Middle frontal gyrus (tissue), 1 donor: ENCODE results near the gene LHFPL3.

Experiments used
- DNase-seq: peaks from one replicate; pipeline ENCODE4 v3.0.0-alpha.2; 2015; ENCODE audit warnings: low spot score; ENCODE audit errors: extremely low spot score

Gene LHFPL3

GRCh38 chr7:104839842-104840241, 511.4 kb downstream of the LHFPL3 start:
- DNase-seq: no peak

DNA sequence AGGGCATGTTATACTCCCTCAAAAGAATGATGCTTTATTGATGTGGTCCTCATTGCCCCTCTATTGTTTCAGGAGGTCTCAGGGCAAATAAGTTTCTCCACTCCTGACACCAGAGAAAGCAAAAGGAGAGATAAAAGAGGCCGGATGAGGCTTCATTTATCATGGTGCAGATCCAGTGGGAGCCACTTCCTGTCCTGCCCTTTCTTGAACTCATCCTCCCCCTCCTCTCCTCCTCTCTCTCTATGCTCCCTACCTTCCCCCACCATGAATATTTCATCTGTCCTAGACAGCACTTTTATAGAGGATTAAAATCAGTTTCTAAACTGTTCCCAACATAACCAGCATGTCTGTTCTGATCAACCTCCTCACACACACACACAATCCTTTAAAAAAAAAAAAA, 513.4 kb downstream of the LHFPL3 start:
- no peak for DNase-seq

DNA sequence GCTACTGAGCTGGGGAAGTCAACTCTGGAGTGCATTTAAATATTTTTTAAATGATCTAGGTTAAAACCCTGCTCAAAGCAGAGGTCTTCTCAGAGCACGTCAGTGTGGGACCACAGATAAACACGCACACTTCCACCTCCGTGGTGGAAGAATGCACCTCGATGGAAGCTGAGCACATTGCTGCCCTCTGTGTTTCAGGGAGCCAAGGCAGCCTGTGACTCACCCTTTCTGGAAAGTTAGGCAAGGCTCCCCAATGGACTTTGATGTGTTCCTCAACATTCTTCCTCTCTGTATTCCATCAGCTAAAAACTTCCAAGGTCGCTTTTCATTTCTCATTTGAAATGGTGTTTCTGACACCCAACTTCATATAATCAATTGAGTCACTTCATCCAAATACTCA, 514.8 kb downstream of the LHFPL3 start:
- no peak for DNase-seq

GRCh38 chr7:104845557-104845956, 517.2 kb downstream of the LHFPL3 start:
- peak; percentile 31 for DNase-seq

- no peak for DNase-seq
These were observed 518.3 kb downstream of the LHFPL3 start for GRCh38 chr7:104846731-104847130.

GRCh38 chr7:104848138-104848990, 520.0 kb downstream of the LHFPL3 start:
- peak; percentile 65 for DNase-seq

GRCh38 chr7:104850374-104850773, 522.0 kb downstream of the LHFPL3 start:
- no peak for DNase-seq

GRCh38 chr7:104851268-104851667, 522.9 kb downstream of the LHFPL3 start:
- no peak for DNase-seq

- no peak for DNase-seq
These were observed 524.0 kb downstream of the LHFPL3 start for GRCh38 chr7:104852386-104852785.

- DNase-seq: no peak
These were observed 527.5 kb downstream of the LHFPL3 start for GRCh38 chr7:104855861-104856260.

- DNase-seq: no peak
These were observed 529.3 kb downstream of the LHFPL3 start for GRCh38 chr7:104857458-104858425.

DNA sequence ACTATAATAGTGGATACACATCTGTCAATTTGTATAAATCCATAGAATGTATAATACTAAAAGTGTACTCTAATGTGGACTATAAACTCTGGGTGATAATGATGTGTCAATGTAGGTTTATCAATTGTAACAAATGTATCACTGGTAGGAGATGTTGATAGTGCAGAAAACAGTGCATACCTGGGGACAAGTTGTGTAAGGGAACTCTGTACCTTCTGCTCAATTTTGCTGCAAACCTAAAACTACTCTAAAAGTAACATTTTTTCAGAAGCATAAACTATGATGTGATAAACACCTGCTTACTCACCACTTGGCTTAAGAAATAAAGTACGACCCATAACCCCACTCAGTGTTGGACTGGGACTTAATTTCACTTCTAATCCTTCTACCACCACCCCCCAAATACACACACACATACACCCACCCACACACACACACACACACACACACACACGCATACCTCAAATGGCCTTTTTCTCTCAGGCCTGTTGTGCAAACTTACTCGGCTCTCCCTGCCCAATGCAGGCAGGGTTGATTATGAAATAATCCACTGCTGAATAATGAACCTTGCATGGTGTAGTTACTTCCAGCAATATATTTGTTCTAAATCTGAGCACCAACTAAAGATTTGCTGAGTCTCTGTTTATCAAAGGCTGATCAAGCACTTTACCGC, 531.5 kb downstream of the LHFPL3 start:
- no peak for DNase-seq

DNA sequence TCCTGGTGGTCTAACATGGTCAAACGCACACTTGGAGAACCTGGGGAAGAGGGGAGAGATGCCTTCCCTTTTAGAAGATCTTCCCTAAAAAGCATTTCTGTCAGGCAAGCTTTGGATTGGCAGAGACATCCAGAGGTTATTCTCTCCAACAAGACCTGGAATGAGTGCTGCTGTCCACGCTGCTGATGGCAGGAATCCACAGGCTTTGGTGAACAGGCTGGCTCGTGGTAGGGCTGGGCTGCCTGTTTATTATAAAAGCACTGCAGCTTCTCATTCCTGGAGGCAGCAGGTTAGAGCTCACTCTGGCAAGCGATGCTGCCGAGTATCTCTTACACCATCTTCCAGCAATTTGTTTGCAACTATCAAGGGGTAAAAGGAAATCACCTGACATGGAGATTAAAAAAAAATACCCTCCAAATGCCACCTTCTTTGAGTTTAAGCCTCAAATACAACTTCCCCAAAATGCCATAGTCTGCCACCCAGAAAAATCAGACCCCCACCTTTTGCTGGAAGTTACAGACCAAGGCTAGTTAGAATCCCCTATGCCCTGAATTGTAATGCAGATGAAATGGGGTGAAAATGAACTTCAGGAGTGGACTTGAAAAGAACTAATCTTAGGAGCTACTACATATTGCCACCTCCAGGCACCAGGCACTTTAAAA, 533.5 kb downstream of the LHFPL3 start:
- no peak for DNase-seq

DNA sequence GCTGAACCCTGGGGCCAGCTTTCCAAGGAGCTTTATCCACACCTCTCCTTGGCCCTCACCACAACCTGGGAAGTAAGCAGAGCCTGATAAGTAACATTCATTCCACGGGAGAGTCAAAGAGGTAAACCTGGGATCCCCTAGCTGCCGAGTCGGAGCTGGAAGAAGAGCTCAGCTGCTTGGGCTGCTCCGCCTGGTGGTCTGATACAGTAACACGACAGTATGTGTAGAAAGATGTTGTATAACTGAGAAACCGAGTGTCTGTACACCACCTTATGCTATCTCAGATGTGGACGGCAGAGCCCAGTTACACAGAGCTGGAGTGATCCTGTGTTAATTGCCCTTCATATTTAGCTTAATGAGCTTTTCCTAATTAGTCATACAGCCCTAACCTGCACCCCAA, 534.3 kb downstream of the LHFPL3 start:
- DNase-seq: no peak

GRCh38 chr7:104873401-104873800, 545.0 kb downstream of the LHFPL3 start:
- DNase-seq: no peak

DNA sequence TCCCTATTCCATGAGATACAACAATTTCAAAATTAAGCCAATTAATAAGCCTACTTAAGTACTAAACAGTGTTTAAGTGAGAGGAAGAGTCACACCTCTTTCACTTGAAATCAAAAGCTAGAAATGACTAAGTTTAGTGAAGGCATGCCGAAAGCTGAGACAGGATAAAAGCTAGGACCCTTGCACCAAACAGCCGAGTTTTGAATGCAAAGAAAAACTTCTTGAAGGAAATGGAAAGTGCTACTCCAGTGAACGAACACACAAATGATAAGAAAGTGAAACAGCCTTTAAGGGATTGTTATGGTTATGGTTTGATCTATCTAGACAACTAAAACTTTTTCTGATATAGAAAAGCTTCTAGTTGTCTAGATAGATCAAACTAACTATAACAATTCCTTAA, 550.2 kb downstream of the LHFPL3 start:
- no peak for DNase-seq

DNA sequence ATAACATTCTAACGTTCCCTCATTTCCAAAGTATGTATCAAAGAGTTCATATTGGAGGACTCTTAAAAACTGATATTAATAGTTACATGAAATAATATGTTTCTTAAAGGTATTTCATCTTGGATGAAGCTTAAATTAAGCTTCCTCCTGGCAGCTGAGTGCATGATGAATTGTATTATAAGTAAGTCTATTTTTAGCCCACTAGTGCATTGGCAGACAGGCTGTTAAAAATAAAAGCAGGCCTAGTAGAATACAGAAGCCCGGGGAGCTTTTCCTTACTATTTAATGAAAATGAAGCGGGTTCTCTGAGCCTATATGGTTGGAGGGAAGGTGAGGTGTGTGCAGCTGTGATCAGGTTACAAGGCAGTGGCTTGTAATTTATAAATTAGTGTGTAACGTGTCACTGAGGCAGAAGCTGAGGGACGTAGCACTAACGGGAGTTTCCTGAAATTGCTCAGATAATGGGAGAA, 554.9 kb downstream of the LHFPL3 start:
- no peak for DNase-seq

- peak; percentile 33 for DNase-seq
These were observed 555.5 kb downstream of the LHFPL3 start for GRCh38 chr7:104883718-104884452.

- DNase-seq: no peak
These were observed 558.2 kb downstream of the LHFPL3 start for GRCh38 chr7:104886651-104887050.

GRCh38 chr7:104890216-104890615, 561.8 kb downstream of the LHFPL3 start:
- DNase-seq: no peak
